Ovary (tissue), 9 donors: ENCODE measurements around the gene ST3GAL4. TPM values are rescaled to one million over a fixed set of nuclear protein-coding genes. Genes with fewer than 3 reads are reported as not detected.
A peak's percentile ranks its signal among the peaks of the same experiment; 100 is the strongest.

Experiments
- DNase-seq, 5 donors: peaks; one replicate each; pipeline ENCODE4 v3.0.0-alpha.2; 2019 to 2020
- H3K27ac ChIP-seq, 2 donors: fragments of 200-600 bp; one replicate each; pipeline versions ENCODE4 v1.5.1 to v1.8.0; 2019 to 2022
- H3K27me3 ChIP-seq: fragments of 200-600 bp; one replicate; pipeline ENCODE4 v1.8.0; 2022
- H3K36me3 ChIP-seq: fragments of 200-600 bp; sonication (generic); one replicate; pipeline ENCODE4 v1.5.1; 2019
- H3K4me1 ChIP-seq: one replicate; pipeline ENCODE4 v1.8.1; 2013; ENCODE audit warnings: mild to moderate bottlenecking, moderate library complexity; ENCODE audit not compliant: insufficient read depth
- H3K4me3 ChIP-seq: fragments of 200-600 bp; sonication (generic); one replicate; pipeline ENCODE4 v1.5.1; 2017
- H3K9me3 ChIP-seq, 2 donors: fragments of 200-600 bp in 1 of 2; sonication (generic) in 1 of 2; one replicate each; pipeline versions ENCODE4 v1.5.1 to v1.8.1; 2013 to 2019; ENCODE audit warnings: mild to moderate bottlenecking in 1 of 2, moderate library complexity in 1 of 2
- CTCF ChIP-seq, 3 donors: fragments of 450-650 bp in 2 of 3; fragments of 200-600 bp in 1 of 3; IDR thresholded peaks; one replicate each; pipeline versions ENCODE4 v1.5.1 to v1.8.0; 2016 to 2022; ENCODE audit warnings: antibody characterized with exemption in 3 of 3, mild to moderate bottlenecking in 1 of 3
- EP300 ChIP-seq: sonication (generic); formaldehyde crosslinking; IDR thresholded peaks from one replicate; pipeline ENCODE4 v1.6.1; 2017; ENCODE audit warnings: antibody characterized with exemption
- POLR2A ChIP-seq: fragments of 450-650 bp; IDR thresholded peaks from one replicate; pipeline ENCODE4 v1.6.1; 2017; ENCODE audit warnings: antibody characterized with exemption, mild to moderate bottlenecking, moderate library complexity
- WGBS, 3 donors: extraction: QIAGEN DNeasy Blood & Tissue Kit in 1 of 3; methylation state at CpG; one replicate each; pipeline versions ENCODE4 v1.1.5 to v1.1.7; 2013 to 2017; 5-methylcytosine and 5-hydroxymethylcytosine counted together
- intact Hi-C, 4 donors: fragments of 100-400 bp; cut with DNase I; formaldehyde crosslinking; loops; one replicate each; pipeline versions ENCODE4 v1.11.0 to v1.15.1; 2022 to 2023
- polyA plus RNA-seq, 2 donors: library from polyadenylated mRNA; stranded (reverse); fragments of 200-250 nt in 1 of 2; fragments of 350-450 nt in 1 of 2; fragmentation: Illumina TruSeq in 1 of 2; extraction: RNeasy Lipid Tissue Mini Kit (QIAGEN cat#74804) in 1 of 2; gene quantifications; one replicate each; pipeline ENCODE4 v1.2.3, GENCODE V29; 2013 to 2014
- total RNA-seq, 7 donors: library from RNA; depleted of rRNA in 2 of 7; stranded (reverse); fragments of >200 nt in 2 of 7; fragmentation: NEBNext Ultra II Directional in 3 of 7; extraction: Animal tissue kit (Norgen Biotek cat#: 25700) in 3 of 7; gene quantifications; one replicate each; pipeline versions ENCODE4 v1.1.0 to v1.2.4, GENCODE V29; 2016 to 2023
- donor health status: DM: no; HTN: no; CAD: no; lungs with moderate emphysema.
- donor health status: DM: no; HTN: no; CAD: no.
- donor health status: Bipolar disorder and iron deficiency.
- donor health status: DM: yes; HTN: yes; CAD: no.
- donor health status: DM: no; HTN: no; CAD: no.
- donor health status: DM: yes; HTN: yes; CAD: no.

ST3GAL4 gene
- total and polyA plus RNA-seq, 9 donors, result 75.8 to 300 (median 120) TPM

DNA sequence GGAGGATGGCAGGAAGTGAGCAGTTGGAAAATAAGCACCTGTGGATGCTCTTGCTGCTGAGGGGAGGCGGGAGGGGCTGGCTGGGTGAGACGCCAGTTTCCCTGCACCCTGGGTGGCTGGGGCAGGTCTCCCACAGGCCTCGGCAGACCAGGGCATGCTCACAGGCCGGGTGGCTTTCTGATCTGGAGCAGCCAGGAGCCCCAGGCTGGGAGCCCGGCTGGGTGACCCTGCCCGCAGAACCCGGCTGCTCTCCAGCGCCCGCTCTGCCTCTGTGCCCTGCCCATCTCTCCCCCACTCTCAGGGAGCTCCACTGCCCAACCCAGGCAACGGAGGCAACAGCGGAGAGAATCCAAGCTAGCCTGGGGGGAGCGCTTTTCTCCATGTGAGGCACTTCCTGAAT, 27.0 kb upstream of the ST3GAL4 start:
- WGBS, 3 donors, result 91 to 95% (median 94%) methylated on average over 9 to 12 of the region's 12 CpGs
- no peaks in the 10 kb centered on the region for H3K27me3 ChIP-seq
- H3K9me3 ChIP-seq, result no peaks in the 10 kb centered on the region
- peak in 1 of 5 donors; percentile 28 for DNase-seq
- intact Hi-C loops, result no loop called here
- H3K27ac ChIP-seq, result no peak overlapping the region
- TF ChIP-seq CTCF (IDR thresholded peaks at IDR 0.05) (no peak), EP300 (no peak), POLR2A (no peak)
- H3K36me3 ChIP-seq, result no peaks in the 10 kb centered on the region
- H3K4me3 ChIP-seq, result no peak overlapping the region
- H3K4me1 ChIP-seq, result peaks cover 6% of the 10 kb centered on the region

DNA sequence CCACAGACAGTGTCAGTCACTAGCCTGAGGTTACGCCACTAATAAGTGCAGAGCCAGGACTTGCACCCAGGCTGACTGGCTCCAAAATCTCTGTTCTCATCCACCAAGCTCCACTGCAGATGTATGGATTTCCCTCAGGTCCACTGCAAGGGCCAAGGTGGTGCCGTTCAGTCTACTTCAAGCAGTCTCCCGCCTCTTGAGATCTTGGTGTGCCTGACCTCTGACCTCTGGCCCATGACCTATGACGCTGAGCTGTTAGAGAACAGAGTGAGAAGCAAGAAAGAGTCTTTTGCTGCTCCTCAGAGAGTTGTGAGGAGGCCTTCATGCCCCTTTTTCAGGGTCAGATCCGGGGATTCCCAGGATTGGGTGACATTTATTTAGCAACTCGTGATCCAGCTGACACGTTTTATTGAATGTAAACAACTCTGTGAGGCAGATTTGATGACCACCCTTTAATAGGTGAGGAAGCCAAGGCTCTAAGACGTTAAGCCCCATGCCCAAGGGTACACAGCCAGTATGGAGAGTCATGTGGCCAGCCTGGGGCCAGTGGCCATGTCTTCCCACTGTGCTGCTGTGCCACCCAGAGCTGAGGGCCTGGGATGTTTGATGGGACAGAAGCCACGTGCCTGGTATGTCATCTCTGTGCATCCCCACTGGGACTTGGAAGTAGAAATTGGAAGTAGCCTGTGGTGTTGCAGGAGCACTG, 26.4 kb upstream of the ST3GAL4 start:
- no peak overlapping the region for H3K4me3 ChIP-seq
- H3K9me3 ChIP-seq, result no peaks in the 10 kb centered on the region
- no peak for TF ChIP-seq POLR2A
- TF ChIP-seq CTCF (IDR thresholded peaks at IDR 0.05), result no peak
- TF ChIP-seq EP300, result no peak
- H3K36me3 ChIP-seq, result no peaks in the 10 kb centered on the region
- WGBS, 3 donors, result 66 to 71% (median 70%) methylated on average over 9 of the region's 9 CpGs
- intact Hi-C loops, result no loop called here
- H3K4me1 ChIP-seq, result peaks cover 6% of the 10 kb centered on the region
- no peak overlapping the region for H3K27ac ChIP-seq
- peak in 1 of 5 donors; percentile 45 for DNase-seq
- no peaks in the 10 kb centered on the region for H3K27me3 ChIP-seq

GRCh38 chr11:126329644-126330211, 25.8 kb upstream of the ST3GAL4 start:
- Histone ChIP-seq H3K4me3 (no peak overlapping the region), H3K27ac (no peak overlapping the region), H3K4me1 (peaks cover 6% of the 10 kb centered on the region), H3K9me3 (no peaks in the 10 kb centered on the region), H3K36me3 (no peaks in the 10 kb centered on the region), H3K27me3 (no peaks in the 10 kb centered on the region)
- TF ChIP-seq EP300, result no peak
- no peak for TF ChIP-seq CTCF (IDR thresholded peaks at IDR 0.05)
- no peak for TF ChIP-seq POLR2A
- WGBS, 3 donors, result 90 to 92% (median 91%) methylated on average over 11 of the region's 11 CpGs
- DNase-seq, result peak in 1 of 5 donors; percentile 11
- intact Hi-C loops, result no loop called here

- Histone ChIP-seq H3K27me3 (no peaks in the 10 kb centered on the region), H3K36me3 (no peaks in the 10 kb centered on the region), H3K4me3 (no peak overlapping the region), H3K9me3 (no peaks in the 10 kb centered on the region), H3K4me1 (peaks cover 6% of the 10 kb centered on the region), H3K27ac (no peak overlapping the region)
- peak in 1 of 5 donors; percentile 33 for DNase-seq
- WGBS, 3 donors, result 95% methylated on average over 13 of the region's 13 CpGs
- intact Hi-C loops, result no loop called here
- TF ChIP-seq CTCF (IDR thresholded peaks at IDR 0.05), result no peak
- TF ChIP-seq POLR2A, result no peak
- TF ChIP-seq EP300, result no peak
Observed at GRCh38 chr11:126331286-126331685, 24.2 kb upstream of the ST3GAL4 start.
